GM21737 (cell line): ENCODE results near the gene ATAD5.
"Not testable (repeated sequence)": the region's sequence is repeated elsewhere in the genome, so short reads cannot be mapped to it uniquely, and the experiment has no call there.

Experiments
- ATAC-seq: cut with Tn5 transposase; IDR thresholded peaks from one replicate; pipeline ENCODE4 v1.9.1; 2021; ENCODE audit warnings: mild to moderate bottlenecking, moderate library complexity; ENCODE audit not compliant: unreplicated experiment

The ATAD5 gene

DNA sequence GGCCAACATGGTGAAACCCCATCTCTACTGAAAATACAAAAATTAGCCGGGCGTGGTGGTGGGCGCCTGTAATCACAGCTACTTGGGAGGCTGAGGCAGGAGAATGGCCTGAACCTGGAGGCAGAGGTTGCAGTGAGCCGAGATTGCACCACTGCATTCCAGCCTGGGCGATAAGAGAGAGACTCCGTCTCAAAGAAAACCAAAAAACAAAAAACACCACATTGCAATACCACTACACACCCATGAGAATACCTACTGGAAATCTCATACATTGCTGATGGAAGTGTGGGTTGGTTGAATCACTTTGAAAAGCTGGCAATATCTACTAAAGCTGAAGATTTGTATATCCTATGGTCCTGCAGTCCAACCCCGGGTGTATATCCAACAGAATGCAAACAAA is 78.4 kb downstream of the ATAD5 start:
- not testable (repeated sequence) for ATAC-seq

DNA sequence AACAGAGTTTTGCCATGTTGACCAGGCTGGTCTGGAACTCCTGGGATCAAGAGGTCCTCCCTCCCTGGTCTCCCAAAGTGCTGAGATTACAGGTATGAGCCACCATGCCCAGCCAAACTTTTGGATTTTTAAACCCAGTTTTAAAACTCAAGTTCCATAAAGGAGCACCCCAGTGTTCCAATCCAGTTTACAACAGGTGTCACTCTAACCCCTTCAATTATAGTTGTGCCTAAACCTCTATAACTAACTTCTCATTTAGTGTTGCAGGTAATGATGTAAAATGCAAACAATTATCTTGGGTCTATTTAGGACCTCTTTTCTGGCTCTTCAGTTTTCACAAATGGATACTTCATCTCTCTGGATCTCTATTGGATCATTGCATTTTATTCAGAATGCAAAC is 82.2 kb downstream of the ATAD5 start:
- ATAC-seq: no peak

GRCh38 chr17:30915833-30916611 is 84.3 kb downstream of the ATAD5 start:
- ATAC-seq: no peak

- ATAC-seq: no peak
These were observed 85.3 kb downstream of the ATAD5 start for GRCh38 chr17:30917050-30917449.

DNA sequence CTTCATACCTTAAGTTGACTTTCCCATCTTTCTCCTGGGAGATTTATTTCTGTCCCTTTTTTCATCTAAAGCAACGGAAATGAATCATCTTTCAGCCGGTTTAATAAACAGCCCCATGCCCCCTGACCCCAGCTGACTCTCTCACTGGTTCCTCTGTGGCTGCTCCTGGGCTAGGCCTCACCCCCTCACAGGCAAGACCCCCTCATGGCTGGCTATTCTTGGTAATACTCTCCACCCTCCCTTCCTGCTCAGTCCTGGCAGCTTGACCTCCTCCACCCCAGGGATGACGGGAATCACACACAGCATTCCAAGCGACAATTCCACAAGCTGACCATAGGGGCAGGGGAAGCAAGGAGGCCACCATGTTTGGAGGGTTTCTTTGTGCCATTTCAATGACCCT is 88.5 kb downstream of the ATAD5 start:
- ATAC-seq: no peak

DNA sequence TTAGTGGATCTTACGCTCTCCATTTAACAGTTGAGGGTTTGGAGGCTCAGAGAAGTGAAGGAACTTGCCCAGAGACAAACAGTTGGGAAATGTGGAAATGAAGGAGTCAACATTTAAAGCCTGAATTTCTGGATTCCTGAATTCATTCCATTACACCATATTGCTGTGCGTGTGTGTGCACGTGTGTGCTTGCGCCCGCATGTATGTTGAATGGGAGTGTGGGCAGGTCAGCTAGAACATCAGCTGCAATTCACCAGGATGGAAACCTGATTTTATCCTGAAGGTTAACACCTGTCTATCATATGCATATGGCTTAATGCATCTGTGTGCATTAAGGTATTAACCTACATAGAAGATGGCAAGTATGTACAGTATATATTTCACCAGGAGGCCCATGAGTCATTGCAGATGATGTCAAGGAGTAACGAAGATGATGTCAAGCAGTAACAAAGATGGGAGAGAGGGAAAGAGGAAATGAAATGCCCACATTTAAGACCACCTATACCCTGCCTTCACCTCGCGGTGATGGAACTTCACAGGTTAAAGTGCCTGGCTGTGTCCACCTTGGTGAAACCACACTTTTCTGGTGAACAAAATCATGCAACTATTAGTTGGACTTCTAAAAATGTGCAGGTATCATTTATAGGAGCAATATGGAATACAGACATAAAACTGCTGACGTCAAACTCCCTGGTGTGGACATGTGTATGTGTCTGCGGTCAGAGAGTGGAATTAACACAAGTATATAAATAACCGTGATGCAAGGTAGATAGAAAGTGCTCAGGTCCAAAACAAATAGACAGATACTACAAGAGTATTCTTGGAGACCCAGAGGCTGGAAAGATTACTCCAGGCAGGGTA is 89.1 kb downstream of the ATAD5 start:
- ATAC-seq: no peak

DNA sequence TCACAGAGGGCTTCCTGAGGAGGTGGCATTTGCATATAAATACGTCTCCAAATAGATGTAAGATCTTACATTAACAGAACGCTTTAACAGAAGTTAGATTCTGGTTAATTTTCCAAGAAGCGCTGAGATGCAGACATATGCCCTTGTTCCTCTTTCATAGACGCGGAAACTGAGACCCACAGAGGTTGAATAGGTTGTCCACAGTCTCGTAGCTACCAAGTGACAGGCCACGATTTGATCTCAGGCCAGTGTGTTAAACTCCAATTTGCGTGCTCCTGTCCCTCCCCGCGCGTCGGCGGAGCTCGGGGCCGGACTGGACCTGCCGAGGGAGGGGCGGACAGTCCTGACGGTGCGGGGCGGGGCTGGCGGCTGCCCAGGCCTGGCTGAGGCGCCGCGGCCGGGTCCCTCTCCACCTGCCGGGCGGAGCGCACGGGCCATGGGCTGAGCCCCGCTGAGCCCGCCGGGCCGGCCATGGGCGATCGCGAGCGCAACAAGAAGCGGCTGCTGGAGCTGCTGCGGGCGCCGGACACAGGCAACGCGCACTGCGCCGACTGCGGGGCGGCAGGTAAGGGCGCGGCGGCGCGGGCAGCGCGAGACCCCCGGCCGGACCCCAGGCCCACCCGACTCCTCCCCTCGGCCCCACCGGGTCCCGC is 89.9 kb downstream of the ATAD5 start, which contains the start of gene ADAP2:
Gene ADAP2 (plus strand): TSS at position 402 of the 653 bp plus-strand sequence. CDS start 70 bp downstream, at position 472.
- ATAC-seq: no peak

DNA sequence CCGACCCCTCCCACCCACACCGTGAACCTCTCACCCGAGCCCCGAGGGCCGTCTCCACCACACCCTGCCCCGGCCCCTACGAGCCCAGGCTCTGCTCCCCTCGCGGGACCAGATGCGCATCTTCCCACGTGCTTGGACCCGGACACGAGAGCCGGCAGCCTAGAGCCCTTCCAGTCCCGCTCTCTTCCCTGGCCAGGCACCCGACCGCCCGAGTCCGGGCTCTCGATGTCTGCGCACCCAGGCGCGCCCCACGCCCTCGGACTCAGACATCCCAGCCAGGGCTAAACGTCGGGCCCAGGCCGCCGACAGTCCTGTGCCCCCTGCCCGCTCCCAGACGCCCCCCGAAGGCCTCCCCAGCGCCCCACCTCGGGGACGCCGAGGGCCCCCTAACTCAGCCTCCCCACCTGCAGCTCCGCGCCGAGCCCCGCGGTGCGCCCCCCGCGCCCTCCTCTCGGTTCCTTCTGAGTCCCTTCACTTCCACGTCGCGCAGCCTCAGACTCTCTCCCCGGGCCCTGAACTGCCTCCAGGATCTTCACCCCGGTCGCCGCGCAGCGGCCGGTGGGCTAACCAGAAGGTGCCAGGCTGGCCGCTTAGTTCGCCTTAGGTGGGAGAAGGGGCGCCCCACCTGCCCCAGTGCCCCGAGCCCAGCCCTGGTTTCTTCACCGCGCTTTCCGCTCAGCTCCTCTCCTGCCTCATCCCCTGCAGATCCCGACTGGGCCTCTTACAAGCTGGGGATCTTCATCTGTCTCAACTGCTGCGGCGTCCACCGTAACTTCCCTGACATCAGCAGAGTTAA is 90.7 kb downstream of the ATAD5 start:
- ATAC-seq: no peak

DNA sequence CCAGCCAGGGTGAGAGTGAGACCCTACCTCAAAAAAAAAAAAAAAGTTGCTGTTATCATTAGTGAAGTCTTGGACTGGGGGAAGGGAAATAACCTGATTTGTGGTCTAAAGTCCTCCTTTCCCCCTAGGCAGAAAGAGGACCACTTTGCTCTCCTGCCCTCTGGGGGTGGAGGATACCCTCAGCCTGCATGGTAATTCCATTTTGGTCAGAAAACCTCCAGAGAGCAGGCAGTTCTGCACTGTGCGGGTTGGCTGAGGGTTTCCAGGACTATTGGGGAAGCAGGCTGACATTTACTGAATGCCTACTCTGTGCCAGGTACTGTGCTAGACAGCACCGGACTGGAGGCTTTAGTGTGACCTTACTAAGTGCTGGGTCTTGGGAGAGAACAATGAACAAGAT is 92.6 kb downstream of the ATAD5 start:
- ATAC-seq: no peak

- no peak for ATAC-seq
These were observed 94.8 kb downstream of the ATAD5 start for GRCh38 chr17:30926516-30926915.

DNA sequence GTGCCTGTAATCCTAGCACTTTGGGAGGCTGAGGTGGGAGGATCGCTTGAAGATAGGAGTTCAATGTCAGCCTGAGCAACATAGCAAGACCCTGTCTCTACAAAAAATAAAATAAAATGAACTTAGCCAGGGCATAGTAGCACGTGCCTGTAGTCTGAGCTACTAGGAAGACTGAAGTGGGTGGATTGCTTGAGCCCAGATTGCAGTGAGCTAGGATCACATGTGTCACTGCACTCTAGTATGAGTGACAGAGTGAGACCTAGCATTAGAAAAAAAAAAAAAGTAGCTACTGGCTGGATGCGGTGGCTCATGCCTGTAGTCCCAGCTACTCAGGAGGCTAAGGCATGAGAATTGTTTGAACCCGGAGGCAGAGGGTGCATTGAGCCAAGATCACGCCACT is 96.0 kb downstream of the ATAD5 start:
- ATAC-seq: no peak

DNA sequence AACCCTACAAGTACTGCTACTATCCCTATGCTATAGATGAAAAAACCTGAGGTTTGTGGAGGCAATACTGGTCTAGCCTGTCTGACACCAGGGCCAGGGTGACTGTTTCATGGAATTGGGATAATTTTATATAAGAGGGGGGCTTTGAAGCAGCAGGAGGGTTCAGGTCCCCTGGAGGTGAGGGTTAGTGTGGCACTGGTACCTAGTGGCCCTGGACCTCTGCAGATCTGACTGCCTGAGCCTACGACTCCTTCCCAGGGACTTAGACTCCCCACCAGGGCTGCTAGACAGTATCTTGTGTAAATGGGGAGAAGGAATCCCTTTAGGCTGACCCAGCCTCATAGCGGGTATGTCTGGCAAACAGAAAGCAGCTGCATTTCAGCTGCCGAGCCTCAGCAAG is 96.8 kb downstream of the ATAD5 start:
- ATAC-seq: no peak

DNA sequence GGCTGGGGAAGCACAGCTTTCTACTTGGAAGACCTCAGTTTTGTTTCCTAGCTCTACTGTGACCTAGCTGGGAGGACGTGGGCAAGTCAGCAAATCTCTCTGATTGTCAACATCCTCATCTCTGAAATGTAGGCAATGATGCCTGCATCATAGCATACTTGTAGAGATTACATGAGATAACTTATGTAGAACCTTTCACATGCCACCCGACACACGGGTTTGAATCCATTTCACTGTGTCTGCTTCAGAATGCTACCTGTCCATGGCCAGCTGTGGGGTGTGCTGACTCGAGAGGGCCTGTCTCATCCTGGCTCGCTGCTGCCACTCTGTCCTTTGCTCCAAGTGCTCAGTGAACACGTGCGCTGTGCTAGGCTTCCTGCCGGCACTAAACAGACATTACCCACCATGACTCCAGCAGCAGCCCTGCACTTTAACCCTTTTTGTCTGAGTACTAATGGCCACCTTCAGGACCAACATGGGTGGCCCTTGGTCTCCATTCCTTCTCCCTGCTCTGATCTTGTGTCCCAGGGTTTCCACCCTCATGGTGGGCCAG is 97.4 kb downstream of the ATAD5 start:
- no peak for ATAC-seq

GRCh38 chr17:30929861-30930260 is 98.1 kb downstream of the ATAD5 start:
- not testable (repeated sequence) for ATAC-seq

DNA sequence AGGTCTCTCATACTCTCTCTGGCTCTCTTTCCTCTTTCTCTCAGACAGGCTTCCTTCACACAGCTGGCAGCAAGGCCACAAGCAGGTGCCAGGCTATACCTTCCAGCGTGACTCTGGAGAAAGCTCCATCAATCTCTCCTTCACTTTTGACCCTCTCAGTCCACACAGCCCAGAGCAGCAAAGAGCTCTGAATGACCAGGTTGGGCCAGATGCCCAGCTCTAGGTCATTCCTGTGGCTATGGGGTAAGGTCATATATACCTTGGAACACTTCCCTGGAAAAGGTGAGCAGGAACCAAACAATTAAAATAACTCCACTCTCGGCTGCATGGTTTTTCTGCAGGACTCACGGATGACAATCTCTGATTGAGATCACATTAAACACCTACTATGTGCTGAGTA is 98.7 kb downstream of the ATAD5 start:
- no peak for ATAC-seq

- ATAC-seq: not testable (repeated sequence)
These were observed 99.8 kb downstream of the ATAD5 start for GRCh38 chr17:30931582-30931981.

DNA sequence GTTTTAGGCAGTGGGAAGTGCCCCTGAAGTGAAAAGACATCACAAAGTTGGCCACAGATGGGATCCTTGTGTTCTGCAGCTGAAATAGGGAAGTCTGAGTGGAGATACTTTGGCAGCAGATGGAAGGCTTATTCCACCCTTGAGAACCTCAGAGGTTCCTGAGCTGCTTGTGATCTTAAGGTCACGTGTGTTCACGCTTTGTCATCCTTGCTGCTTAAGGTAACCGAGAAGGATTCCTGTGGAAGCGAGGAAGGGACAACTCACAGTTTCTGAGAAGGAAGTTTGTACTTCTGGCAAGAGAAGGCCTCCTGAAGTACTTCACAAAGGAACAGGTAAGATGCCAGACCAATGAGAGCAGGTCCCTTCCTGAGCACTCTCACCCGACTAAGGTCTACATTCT is 102.2 kb downstream of the ATAD5 start:
- no peak for ATAC-seq

GRCh38 chr17:30939051-30939689 is 107.4 kb downstream of the ATAD5 start:
- ATAC-seq: no peak

DNA sequence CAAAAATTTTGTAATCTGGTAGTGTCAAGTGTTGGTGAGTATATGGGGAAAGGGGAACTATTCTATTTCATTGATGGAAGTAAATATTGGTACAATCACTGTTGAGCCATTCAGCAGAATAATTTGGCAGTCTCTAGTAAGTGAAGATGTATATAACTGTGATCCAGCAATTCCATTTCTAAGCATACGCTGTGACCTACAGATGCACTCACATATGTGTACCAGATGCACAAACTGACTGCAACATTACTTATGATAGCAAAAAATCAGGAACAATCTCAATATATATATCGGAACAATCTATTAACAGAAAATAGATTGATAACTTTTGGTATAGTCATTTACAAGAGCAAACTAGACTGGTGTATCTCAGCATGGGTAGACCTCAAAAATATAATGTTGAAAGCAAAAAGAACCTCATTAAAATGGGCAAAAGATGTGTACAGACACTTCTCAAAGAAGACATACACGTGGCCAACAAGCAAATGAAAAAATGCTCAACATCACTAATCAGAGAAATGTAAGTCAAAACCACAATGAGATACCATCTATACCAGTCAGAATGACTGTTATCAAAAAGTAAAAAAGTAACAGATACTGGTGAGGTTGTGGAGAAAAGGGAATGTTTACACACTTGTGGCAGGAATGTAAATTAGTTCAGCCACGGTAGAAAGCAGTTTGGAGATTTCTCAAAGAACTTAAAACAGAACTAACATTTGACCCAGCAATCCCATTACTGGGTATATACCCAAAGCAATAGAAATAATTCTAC is 110.7 kb downstream of the ATAD5 start:
- no peak for ATAC-seq
